ENCODE data around the gene HOXC4.

GRCh38 chr12:54017878-54018467 lies 35.7 kb upstream of the HOXC4 start:
- TF ChIP-seq EZH2 (IDR thresholded peaks at IDR 0.05; ENCODE audit: insufficient read depth, poor library complexity, severe bottlenecking) (no peak), EZH2phosphoT487 (IDR thresholded peaks at IDR 0.05; ENCODE audit: insufficient read depth, low read depth) (no peak)

Measured in GM23248 (cell line).